Glutamatergic neuron (in vitro differentiated cells): ENCODE data around the gene SFMBT2. TPM values are rescaled to one million over a fixed set of nuclear protein-coding genes. Genes with fewer than 3 reads are reported as not detected.

Experiments used
- DNase-seq: peaks from one replicate; pipeline ENCODE4 v3.0.0; 2022
- H3K27ac Mint-ChIP-seq: one replicate; pipeline ENCODE4 v1.8.0; 2020; ENCODE audit warnings: mild to moderate bottlenecking, mixed read lengths, inconsistent platforms; ENCODE audit not compliant: unreplicated experiment
- H3K27me3 Mint-ChIP-seq: one replicate; pipeline ENCODE4 v1.8.0; 2020; ENCODE audit warnings: mild to moderate bottlenecking, moderate library complexity, mixed read lengths, inconsistent platforms; ENCODE audit not compliant: unreplicated experiment
- H3K36me3 Mint-ChIP-seq: one replicate; pipeline ENCODE4 v1.8.0; 2020; ENCODE audit warnings: mild to moderate bottlenecking, mixed read lengths, inconsistent platforms; ENCODE audit not compliant: unreplicated experiment
- H3K4me1 Mint-ChIP-seq: one replicate; pipeline ENCODE4 v1.8.0; 2020; ENCODE audit warnings: mild to moderate bottlenecking, low read depth, mixed read lengths, inconsistent platforms; ENCODE audit not compliant: unreplicated experiment
- H3K4me3 Mint-ChIP-seq: one replicate; pipeline ENCODE4 v1.8.0; 2020; ENCODE audit warnings: mild to moderate bottlenecking, mixed read lengths, inconsistent platforms; ENCODE audit not compliant: unreplicated experiment
- H3K9me3 Mint-ChIP-seq: one replicate; pipeline ENCODE4 v1.8.0; 2020; ENCODE audit warnings: mild to moderate bottlenecking, moderate library complexity, mixed read lengths, inconsistent platforms; ENCODE audit not compliant: unreplicated experiment
- CTCF ChIP-seq: fragments of 200-600 bp; sonication (generic); IDR thresholded peaks from one replicate; pipeline ENCODE4 v1.5.0; 2021; ENCODE audit not compliant: partially characterized antibody, unreplicated experiment
- total RNA-seq: library from RNA; stranded (reverse); fragmentation: NEBNext Ultra II Directional; extraction: Animal tissue kit (Norgen Biotek cat#: 25700); gene quantifications from one replicate; pipeline ENCODE4 v1.2.1, GENCODE V29; 2021; ENCODE audit not compliant: unreplicated experiment

The SFMBT2 gene
- total RNA-seq, 1 donor from 2014 or later: 9.1 TPM

GRCh38 chr10:7426349-7426748 lies 15.5 kb upstream of the SFMBT2 start:
- Mint-ChIP-seq H3K4me3 (no peak overlapping the region), H3K27ac (no peak overlapping the region), H3K36me3 (no peaks in the 10 kb centered on the region), H3K4me1 (peaks cover 11% of the 10 kb centered on the region), H3K9me3 (no peaks in the 10 kb centered on the region), H3K27me3 (no peaks in the 10 kb centered on the region)
- no peak for DNase-seq
- no peak for TF ChIP-seq CTCF

GRCh38 chr10:7425691-7426090 lies 14.9 kb upstream of the SFMBT2 start:
- TF ChIP-seq CTCF: no peak
- DNase-seq: no peak
- Mint-ChIP-seq H3K27me3 (no peaks in the 10 kb centered on the region), H3K4me1 (peaks cover 11% of the 10 kb centered on the region), H3K36me3 (no peaks in the 10 kb centered on the region), H3K9me3 (no peaks in the 10 kb centered on the region), H3K27ac (no peak overlapping the region), H3K4me3 (no peak overlapping the region)

- Mint-ChIP-seq H3K27me3 (no peaks in the 10 kb centered on the region), H3K27ac (no peak overlapping the region), H3K4me3 (no peak overlapping the region), H3K36me3 (no peaks in the 10 kb centered on the region), H3K4me1 (peaks cover 11% of the 10 kb centered on the region), H3K9me3 (no peaks in the 10 kb centered on the region)
- no peak for TF ChIP-seq CTCF
- DNase-seq: no peak
These were observed 14.1 kb upstream of the SFMBT2 start for GRCh38 chr10:7424919-7425318.

- Mint-ChIP-seq H3K9me3 (peaks cover 2% of the 10 kb centered on the region), H3K36me3 (no peaks in the 10 kb centered on the region), H3K27ac (no peak overlapping the region), H3K4me1 (peaks cover 11% of the 10 kb centered on the region), H3K27me3 (no peaks in the 10 kb centered on the region), H3K4me3 (peak overlapping the region; percentile 43)
- no peak for TF ChIP-seq CTCF
- no peak for DNase-seq
These were observed 13.5 kb upstream of the SFMBT2 start for GRCh38 chr10:7424315-7424714.

- Mint-ChIP-seq H3K27me3 (no peaks in the 10 kb centered on the region), H3K9me3 (peaks cover 2% of the 10 kb centered on the region), H3K4me3 (no peak overlapping the region), H3K27ac (no peak overlapping the region), H3K4me1 (peaks cover 11% of the 10 kb centered on the region), H3K36me3 (no peaks in the 10 kb centered on the region)
- DNase-seq: no peak
- TF ChIP-seq CTCF: no peak
These were observed 12.7 kb upstream of the SFMBT2 start for GRCh38 chr10:7423521-7423920.
